HG03095 (cell line): ENCODE results near the gene SLC25A21.
"Not testable (repeated sequence)": the region's sequence is repeated elsewhere in the genome, so short reads cannot be mapped to it uniquely, and the experiment has no call there.

Experiments
- ATAC-seq: cut with Tn5 transposase; IDR thresholded peaks from one replicate; pipeline ENCODE4 v1.9.1; 2021; ENCODE audit warnings: moderate library complexity; ENCODE audit not compliant: unreplicated experiment

Gene SLC25A21

GRCh38 chr14:37172024-37172869 lies at the start of gene SLC25A21:
Gene SLC25A21, minus strand, starts transcription at chr14:37172606.
- no peak for ATAC-seq

- ATAC-seq = no peak
These were observed 48.7 kb upstream of the SLC25A21 start for GRCh38 chr14:37221073-37221472.

GRCh38 chr14:37215345-37215744 lies 42.9 kb upstream of the SLC25A21 start:
- ATAC-seq = no peak

GRCh38 chr14:37213016-37213415 lies 40.6 kb upstream of the SLC25A21 start:
- no peak for ATAC-seq

GRCh38 chr14:37210448-37210847 lies 38.0 kb upstream of the SLC25A21 start:
- no peak for ATAC-seq

- ATAC-seq = not testable (repeated sequence)
These were observed 37.2 kb upstream of the SLC25A21 start for GRCh38 chr14:37209617-37210016.

GRCh38 chr14:37205623-37206605 lies 33.5 kb upstream of the SLC25A21 start:
- ATAC-seq = not testable (repeated sequence)

- ATAC-seq = no peak
These were observed 31.0 kb upstream of the SLC25A21 start for GRCh38 chr14:37203423-37203822.

- ATAC-seq = no peak
These were observed 30.4 kb upstream of the SLC25A21 start for GRCh38 chr14:37202812-37203211.

GRCh38 chr14:37202265-37202664 lies 29.9 kb upstream of the SLC25A21 start:
- no peak for ATAC-seq

GRCh38 chr14:37201724-37202123 lies 29.3 kb upstream of the SLC25A21 start:
- ATAC-seq = no peak

- no peak for ATAC-seq
These were observed 26.5 kb upstream of the SLC25A21 start for GRCh38 chr14:37198907-37199306.

- ATAC-seq = no peak
These were observed 25.8 kb upstream of the SLC25A21 start for GRCh38 chr14:37198273-37198598.

GRCh38 chr14:37197421-37198272 lies 25.2 kb upstream of the SLC25A21 start, which contains the start of gene MIPOL1:
Gene MIPOL1, plus strand, starts transcription at chr14:37197937. Its CDS starts 49,952 bp downstream, at chr14:37247889.
- no peak for ATAC-seq

- ATAC-seq = no peak
These were observed 24.4 kb upstream of the SLC25A21 start for GRCh38 chr14:37196604-37197420.

GRCh38 chr14:37195327-37195726 lies 22.9 kb upstream of the SLC25A21 start:
- ATAC-seq = no peak

- no peak for ATAC-seq
These were observed 22.3 kb upstream of the SLC25A21 start for GRCh38 chr14:37194698-37195097.

GRCh38 chr14:37189733-37190132 lies 17.3 kb upstream of the SLC25A21 start:
- ATAC-seq = not testable (repeated sequence)

GRCh38 chr14:37187840-37188577 lies 15.6 kb upstream of the SLC25A21 start:
- ATAC-seq = not testable (repeated sequence)
